GM18505 (cell line): ENCODE measurements around the gene ACSF2.
"Not testable (repeated sequence)": the region's sequence is repeated elsewhere in the genome, so short reads cannot be mapped to it uniquely, and the experiment has no call there.

Experiments used
- ATAC-seq: cut with Tn5 transposase; IDR thresholded peaks from one replicate; pipeline ENCODE4 v1.9.1; 2021; ENCODE audit not compliant: unreplicated experiment
- POLR2A ChIP-seq: IDR thresholded peaks from 4 replicates; pipeline ENCODE4 v1.6.1; 2011; ENCODE audit warnings: borderline replicate concordance; ENCODE audit not compliant: insufficient read depth, insufficient read length; ENCODE audit errors: extremely low read depth

The ACSF2 gene

GRCh38 chr17:50423553-50424159, 2.4 kb upstream of the ACSF2 start:
- no peak for TF ChIP-seq POLR2A
- no peak for ATAC-seq

DNA sequence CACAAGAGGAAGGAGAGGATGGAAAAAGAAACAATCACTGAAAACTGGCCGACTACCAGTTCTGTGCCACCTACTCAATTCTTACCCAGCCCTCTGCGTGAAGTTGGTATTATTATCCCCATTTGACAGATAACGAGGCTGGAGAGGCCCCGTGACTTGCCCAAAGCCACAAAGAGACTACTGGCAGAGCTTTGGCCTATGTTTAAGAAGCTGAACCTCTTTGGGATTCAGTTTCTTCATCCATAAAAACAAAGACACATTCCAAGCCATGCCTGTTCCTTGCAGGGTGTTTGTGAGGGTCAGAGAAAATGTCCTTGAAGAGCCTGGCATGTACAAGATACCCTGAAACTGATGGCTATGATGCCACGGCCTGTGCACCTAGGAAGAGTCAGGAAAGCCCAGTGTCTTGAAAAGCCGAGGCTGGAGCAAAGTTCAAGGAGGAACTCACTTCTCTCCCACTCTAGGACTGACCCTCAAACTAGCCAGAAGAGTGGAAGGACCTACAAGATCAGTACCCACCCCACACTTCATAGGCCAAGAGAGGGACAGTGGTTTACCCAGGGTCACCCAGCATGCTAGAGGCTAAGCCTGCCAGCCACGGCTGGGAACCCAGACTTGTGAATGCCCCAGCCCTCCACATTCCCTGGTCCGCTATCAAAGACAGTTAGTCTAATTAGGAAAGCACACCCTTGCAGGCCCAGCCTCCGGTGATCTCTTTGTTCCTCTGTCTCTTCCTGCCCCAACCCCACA, 1.6 kb upstream of the ACSF2 start:
- TF ChIP-seq POLR2A: no peak
- no peak for ATAC-seq

DNA sequence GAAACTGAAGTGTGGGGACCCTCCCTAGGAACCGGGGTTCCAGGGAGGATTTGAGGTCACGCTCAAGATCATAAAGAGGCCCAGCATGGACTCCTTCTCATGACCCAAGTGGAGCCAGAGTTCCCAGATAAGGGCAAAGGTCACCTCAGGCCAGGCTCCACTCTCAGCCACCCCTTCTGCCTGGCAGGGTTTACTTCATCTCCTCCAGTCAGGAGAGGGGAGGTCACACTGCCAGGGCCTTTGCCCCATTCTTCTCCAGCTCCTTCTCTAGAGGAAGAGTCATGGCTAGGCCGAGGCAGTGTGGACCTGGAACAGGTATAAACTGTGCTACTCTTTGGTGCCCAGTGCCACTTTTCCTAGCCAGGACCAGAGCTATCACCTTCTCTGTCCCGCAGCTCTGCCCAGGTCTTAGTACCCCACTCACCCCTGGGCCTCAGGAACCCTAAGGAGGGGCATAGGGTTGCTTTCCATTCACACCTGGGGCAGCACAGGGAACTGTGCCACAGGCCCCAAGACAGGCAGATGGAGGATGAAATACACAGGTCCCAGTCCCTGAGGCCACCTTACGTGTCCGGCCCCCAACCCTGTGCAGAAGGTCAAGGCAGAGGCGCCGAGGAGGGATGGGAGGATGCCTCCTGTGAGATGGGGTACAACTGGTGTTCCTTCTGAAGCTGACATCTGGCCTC, 879 bp upstream of the ACSF2 start:
- no peak for TF ChIP-seq POLR2A
- no peak for ATAC-seq

GRCh38 chr17:50426472-50426782, 409 bp downstream of the ACSF2 start:
- ATAC-seq: no peak
- no peak for TF ChIP-seq POLR2A

- TF ChIP-seq POLR2A: no peak
- no peak for ATAC-seq
These were observed 1.1 kb downstream of the ACSF2 start for GRCh38 chr17:50426814-50427787.

DNA sequence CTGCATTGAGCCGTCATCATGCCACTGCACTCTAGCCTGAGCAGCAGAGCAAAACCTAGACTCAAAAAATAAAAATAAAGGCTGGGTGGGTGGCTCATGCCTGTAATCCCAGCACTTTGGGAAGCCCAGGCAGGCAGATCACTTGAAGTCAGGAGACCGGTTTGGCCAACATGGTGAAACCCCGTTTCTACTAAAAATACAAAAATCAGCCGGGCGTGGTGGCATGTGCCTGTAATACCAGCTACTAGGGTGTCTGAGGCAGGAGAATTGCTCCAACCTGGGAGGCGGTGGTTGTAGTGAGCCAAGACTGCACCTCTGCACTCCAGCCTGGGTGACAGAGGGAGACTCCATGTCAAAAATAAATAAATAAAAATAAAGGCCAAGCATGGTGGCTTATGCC, 2.1 kb downstream of the ACSF2 start:
- ATAC-seq: not testable (repeated sequence)

DNA sequence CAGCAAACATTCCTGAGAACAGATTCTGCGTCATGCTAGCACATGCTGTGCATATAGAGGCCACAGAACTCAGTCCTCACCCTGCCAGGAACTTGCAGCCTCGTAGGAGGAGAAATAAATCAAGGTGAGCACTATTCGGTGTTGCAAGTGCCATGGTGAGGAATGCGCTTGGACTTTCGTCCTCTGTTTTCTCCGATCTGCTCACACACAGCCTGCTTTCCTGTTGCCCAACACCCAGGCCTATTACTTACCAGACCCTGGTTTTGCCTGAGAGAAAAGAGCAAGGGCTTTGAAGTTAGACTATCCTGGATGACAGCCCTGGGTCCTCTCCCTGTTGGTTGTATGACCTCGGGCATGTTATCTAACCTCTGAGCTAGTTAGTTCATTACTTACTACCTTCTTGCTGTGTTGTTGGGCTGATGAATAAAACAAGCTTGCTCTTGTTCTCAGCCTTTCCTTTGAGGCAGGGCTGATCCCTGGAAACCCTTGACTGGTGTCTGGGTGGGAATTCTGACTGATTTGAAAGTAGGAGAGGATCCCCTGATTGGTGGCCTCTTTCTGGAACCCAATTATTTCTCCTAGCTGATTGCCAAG, 2.9 kb downstream of the ACSF2 start:
- no peak for ATAC-seq
- no peak for TF ChIP-seq POLR2A

DNA sequence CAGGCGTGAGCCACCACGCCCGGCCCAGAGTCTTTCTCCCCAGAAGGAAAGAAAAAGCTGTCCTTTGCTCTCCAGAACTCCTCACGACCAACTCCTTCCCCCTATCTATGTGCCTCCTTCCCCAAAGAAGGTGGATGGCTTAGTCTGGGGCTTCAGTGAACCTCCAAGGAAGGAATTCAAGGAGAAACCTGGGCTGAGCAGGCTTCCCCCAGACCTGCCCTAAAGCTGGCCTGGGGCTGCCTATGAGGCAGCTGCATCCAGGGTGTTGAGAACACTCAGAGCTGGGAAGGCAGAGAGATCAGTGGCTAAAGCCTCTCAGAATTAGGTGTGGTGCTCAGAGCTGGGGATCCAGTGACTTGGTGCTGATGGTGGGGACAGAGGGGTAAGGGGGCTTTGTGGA, 3.8 kb downstream of the ACSF2 start:
- TF ChIP-seq POLR2A: no peak
- ATAC-seq: no peak

GRCh38 chr17:50430821-50431618, 5.0 kb downstream of the ACSF2 start:
- no peak for ATAC-seq
- TF ChIP-seq POLR2A: no peak

- TF ChIP-seq POLR2A: no peak
- no peak for ATAC-seq
These were observed 6.2 kb downstream of the ACSF2 start for GRCh38 chr17:50432125-50432762.

DNA sequence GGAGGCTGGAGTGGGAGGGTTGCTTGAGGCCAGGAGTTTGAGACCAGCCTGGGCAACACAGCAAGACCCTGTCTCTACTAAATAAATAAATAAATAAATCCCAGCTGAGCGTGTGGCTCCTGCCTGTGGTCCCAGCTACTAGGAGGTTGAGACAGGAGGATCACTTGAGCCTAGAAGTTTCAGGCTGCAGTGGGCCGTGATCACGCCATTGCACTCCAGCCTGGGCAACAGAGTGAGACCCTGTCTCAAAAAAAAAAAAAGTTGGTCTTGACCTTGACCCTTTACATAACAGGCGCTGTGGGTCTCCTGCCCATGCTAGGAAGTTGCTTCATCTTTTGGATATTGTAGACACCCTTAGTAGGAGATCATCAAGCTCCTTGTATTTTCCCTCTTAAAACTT, 11.4 kb downstream of the ACSF2 start:
- no peak for ATAC-seq
- TF ChIP-seq POLR2A: no peak

- no peak for TF ChIP-seq POLR2A
These were observed 13.0 kb downstream of the ACSF2 start for GRCh38 chr17:50439008-50439407.

More at GRCh38 chr17:50439008-50439407, 13.0 kb downstream of the ACSF2 start:
- no peak for ATAC-seq
